ENCODE results near the gene ALOX12.

The ALOX12 gene

GRCh38 chr17:7003745-7004144 lies 7.9 kb downstream of the ALOX12 start:
- DNase-seq = no peak

- peak; percentile 43 for DNase-seq
Measured at GRCh38 chr17:7004398-7005253, 8.8 kb downstream of the ALOX12 start.

DNA sequence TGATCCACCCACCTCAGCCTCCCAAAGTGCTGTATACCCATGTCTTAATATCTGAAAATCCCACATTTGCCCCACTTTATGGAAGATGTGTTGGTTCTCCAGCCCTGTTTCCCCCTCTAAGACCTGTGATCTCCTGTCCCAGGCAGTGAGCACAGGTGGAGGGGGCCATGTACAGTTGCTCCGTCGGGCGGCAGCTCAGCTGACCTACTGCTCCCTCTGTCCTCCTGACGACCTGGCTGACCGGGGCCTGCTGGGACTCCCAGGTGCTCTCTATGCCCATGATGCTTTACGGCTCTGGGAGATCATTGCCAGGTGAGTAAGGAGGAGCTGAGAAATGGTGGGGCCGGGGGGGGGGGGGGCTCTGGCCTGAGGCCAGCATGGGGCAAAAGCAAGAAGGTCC lies 9.9 kb downstream of the ALOX12 start:
- DNase-seq = no peak

DNA sequence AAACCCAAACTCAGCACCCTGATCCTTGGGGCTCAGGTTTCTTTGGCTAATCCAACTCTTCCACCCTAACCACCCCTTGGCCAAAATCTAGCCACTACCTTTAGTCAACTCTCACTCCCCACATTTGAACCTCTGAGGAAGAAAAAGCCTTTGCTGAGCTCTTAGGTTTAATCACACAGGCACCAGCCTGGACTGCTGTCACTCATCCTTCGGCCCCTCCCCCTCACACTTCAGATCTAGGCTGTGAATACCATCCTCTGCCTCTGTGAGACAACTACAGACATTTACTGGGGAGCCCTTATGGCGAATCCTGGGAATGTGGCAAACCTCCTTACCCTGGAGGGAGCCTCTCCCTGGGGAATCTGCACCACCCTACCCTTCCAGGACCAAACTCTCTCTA lies 11.3 kb downstream of the ALOX12 start:
- DNase-seq = no peak

DNA sequence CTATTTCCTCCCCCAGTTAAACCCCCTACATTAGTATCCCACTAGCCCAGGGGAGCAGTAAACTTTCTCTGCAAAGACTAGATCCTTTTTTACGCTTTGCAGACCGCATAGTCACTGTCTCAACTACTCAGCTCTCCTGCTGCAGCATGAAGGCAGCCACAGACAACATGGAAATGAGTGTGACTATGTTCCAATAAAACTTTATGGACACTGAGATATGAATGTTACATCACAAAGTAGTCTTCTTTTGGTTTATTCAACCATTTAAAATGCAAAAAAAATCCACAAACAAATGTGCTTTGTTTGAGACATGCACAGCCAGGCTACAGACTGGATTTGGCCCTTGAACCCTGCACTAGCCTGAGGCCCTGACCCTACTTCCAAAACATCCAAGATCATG lies 14.7 kb downstream of the ALOX12 start:
- no peak for DNase-seq

- DNase-seq = no peak
Measured at GRCh38 chr17:7011415-7011814, 15.6 kb downstream of the ALOX12 start.

GRCh38 chr17:7011942-7012254 lies 16.0 kb downstream of the ALOX12 start:
- DNase-seq = no peak

GRCh38 chr17:7014261-7014994 lies 18.6 kb downstream of the ALOX12 start:
- DNase-seq = peak; percentile 74

GRCh38 chr17:7014995-7015958 lies 19.4 kb downstream of the ALOX12 start:
- peak; percentile 57 for DNase-seq

DNA sequence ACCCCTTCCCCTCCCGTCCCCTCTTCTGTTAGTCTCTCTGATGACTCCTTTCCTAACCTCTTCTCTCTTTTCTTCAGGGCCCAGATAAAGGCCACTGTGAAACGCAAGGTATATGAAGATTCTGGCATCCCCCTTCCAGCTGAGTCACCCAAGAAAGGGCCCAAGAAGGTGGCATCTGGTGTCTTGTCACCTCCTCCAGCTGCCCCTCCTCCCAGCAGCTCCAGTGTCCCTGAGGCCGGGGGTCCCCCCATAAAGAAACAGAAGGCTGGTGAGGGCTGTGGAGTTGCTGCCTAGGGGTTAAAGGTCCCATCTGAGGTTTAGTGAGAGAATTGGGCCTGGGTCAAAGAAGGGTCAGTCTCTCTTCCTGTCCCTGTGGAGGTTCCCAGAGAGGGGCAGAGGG lies 20.6 kb downstream of the ALOX12 start:
- DNase-seq = no peak

GRCh38 chr17:7016886-7017826 lies 21.3 kb downstream of the ALOX12 start:
- no peak for DNase-seq

- no peak for DNase-seq
Measured at GRCh38 chr17:7017827-7018200, 22.0 kb downstream of the ALOX12 start.

DNA sequence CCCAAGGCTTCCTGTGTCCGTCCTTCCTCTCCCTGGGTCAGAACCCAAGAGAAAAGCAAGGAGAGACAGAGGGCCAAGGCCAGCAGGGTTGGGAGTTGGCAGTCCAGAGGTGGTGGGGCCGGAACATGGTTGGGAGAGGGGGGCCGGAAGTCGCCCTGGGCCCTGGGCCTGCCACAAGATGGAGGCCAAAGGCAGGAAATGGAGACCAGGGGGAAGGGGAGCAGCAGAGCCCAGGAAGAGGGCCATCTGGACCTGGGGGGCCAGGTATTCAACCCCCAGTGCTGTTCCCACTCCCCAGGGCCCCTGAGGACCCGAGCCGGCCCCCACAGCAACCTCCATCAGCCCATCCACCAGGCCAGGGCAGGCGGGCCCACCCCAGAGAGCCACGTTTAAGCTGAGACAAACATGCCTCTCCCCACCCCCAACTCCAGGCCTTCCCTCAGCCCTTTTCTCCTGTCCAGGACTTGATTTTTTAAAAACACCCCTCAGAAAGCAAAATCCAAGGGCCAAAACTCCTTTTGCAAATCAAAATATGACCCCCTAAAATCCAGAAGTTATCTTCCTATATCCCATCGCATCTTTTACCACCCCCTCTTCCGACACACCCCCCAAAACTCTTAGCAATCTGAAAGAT lies 22.6 kb downstream of the ALOX12 start:
- DNase-seq = no peak

GRCh38 chr17:7019367-7019766 lies 23.5 kb downstream of the ALOX12 start:
- no peak for DNase-seq

- DNase-seq = no peak
Measured at GRCh38 chr17:7019839-7020519, 24.1 kb downstream of the ALOX12 start.

DNA sequence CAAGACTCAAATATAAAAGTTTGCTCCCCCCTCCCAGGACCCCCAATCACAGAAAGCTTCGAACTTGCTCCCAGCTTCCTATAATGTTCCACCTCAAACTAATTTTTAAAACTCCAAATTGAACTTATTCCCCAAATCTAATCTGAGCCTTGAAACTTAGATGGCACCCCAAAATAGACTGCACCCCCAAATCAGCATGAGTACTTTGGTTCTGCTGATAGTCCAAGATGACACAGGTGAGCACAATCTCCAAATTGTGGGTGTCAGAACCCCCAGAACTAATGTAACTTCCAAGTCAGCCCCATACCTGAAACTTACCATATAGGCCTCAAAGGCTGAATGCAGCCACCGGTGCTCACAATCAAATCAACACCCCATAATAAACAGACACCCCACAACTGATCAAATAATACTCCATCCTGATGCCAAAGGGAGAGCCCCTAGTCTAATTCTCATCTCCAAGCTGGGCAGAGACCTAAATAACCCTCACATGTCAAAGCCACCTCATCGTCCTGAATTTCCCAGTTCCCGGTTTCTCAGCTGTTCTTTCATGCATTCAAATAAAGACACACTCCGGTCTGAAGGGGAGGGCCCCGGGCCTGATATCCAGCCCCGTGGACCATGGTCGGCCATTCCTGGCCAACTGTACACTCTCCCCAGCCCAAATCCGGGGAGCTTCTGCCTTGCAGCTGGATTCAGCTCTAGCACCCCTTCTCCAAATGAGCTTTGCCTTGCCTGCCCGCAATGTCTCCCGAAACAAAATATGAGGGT lies 25.2 kb downstream of the ALOX12 start:
- no peak for DNase-seq

GRCh38 chr17:7021993-7022778 lies 26.3 kb downstream of the ALOX12 start:
- peak; percentile 15 for DNase-seq

- no peak for DNase-seq
Measured at GRCh38 chr17:7022781-7023571, 27.1 kb downstream of the ALOX12 start, which contains the start of gene BCL6B. Gene BCL6B, plus strand, starts transcription at chr17:7023050. Its CDS starts 622 bp downstream, at chr17:7023672.

All from NCI-H526 treated with DMSO at 0.1 percent for 48 hours (cell line).